Raji (cell line): ENCODE measurements around the gene RPTOR.

ENCODE experiments used
- POLR2A ChIP-seq: IDR thresholded peaks from 2 replicates; pipeline ENCODE4 v1.6.1; 2011; ENCODE audit warnings: low read depth, low read length, control low read depth; ENCODE audit not compliant: insufficient read depth

The RPTOR gene

DNA sequence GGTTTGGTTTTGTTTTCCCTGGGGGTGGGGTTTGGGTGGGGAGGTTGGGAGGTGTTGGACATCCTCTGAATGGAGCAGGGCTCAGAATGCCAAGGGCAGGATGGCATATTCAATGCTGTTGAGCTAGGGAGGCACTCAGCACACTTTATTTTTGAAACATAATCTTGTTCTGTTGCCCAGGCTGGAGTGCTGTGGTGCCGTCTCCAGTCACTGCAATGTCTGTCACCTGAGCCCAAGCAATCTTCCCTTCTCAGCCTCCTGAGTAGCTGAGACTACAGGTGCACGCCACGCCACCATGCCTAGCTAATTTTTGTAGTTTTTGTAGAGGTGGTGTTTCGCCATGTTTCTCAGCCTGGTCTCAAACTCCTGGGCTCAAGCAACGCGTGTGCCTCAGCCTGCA, 186.1 kb downstream of the RPTOR start:
- no peak for TF ChIP-seq POLR2A

DNA sequence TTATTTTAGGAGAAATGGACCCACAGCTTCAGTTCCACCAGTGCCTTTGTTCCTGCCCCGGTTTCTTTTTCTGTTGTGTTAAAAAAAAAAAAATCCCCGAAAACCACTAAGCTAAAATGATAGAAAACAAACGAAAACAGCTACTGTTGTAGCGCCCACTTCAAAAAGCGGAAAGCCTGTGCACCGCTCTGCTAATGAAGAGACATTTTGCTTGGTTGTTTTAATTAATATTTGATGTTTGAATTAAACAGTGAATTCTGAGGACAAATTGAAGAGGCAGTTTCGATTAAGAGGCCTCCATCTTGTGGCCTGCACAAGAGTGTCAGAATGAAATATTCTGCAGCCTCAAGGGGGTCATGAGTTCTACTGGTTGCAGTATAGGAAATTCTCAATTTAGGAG, 186.7 kb downstream of the RPTOR start:
- no peak for TF ChIP-seq POLR2A

DNA sequence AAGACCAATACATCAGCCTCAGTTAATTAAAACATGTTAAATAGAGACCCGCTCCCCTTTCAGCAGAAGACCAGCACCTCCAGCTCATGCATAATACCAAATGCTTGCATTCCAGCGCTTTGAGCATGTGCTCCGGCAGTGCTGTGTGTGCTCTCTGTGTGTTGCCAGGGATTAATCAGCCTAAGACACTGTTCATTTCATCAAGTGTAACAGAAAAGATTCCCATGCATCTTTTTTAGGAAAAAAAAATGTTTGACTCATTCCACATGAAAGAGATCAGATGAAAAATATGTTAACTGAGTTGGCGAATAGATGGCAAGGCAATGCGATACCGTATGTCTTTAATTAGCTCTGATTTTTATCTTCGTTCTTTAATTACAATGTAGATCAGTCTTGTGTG, 187.6 kb downstream of the RPTOR start:
- TF ChIP-seq POLR2A = no peak

DNA sequence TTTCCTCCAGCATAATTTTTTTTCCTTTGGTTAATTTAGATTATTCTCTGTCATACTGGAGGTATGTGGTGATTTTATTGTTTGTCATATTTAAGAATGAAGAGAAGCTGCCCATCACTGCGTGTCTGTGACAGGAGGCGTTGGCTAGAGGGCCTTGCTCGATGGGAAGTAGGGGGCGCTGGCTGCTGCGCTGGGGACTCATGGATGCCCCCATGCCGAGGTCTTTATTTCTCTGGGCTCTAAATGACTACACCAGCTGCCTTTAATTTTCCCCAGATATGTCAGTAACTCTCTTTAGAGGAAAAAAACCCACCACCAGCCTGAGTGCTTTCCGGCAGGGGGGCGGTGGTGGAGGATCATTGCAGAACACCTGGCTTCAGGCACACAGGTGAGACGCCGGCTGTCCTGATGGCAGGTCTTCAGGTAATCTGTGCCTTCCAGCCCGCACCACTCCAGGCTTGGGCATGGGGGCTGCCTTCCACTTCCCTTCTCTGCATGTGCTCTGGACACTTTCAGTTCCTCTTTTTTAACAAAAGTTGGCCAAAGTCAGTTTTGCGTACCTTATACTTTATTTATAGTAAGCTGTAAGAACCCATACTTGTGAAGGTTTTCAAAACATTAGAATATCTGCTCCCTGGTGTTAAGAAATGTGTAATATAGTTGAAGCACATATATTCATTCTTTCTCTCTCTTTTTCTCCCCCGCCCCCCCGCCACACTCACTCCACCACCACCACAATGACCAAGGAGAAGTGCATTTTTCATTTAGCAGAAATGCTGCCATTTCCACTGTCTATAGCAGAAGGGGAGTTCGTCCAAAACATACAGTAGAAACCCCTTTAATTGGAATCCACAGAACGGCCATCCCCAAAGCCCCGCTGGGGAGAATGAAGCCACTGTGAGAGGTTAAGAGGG, 192.7 kb downstream of the RPTOR start:
- no peak for TF ChIP-seq POLR2A

DNA sequence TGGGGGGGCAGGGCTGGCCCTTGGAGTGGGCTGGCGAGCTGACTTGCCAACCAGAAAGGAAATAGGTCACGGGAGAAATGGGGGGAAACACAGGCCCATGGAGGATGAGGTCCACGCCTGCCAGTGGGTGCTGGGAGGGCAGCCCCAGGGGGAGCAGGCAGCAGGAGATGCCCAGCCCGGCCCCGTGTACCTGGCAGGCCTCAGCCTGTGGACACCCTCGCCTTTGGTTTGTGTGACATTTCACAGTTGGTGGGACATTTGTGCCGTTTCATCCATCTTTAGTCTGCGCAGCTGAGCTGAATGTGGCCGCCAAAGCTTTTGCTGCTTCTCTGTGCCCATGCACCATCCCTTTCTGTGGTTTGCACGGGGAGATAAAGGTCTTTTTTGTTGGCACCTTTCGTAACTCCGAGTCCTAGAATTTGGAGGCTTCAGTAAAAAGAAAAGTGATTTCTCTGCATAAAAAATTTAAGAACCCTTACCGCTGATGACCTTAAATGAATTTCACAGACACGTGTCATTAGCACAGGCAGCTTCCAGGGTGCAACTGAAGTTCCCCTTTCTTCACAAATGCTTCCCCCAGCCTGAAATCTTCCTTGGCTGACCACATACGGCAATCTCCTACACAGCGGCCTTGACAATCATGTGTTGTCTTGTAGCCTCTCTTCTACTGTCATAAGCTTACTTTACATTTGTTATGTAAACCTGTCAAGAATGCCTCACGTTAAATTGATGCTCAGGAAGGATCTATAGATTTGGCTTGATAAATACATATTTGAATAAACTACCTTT, 193.6 kb downstream of the RPTOR start:
- TF ChIP-seq POLR2A = no peak

DNA sequence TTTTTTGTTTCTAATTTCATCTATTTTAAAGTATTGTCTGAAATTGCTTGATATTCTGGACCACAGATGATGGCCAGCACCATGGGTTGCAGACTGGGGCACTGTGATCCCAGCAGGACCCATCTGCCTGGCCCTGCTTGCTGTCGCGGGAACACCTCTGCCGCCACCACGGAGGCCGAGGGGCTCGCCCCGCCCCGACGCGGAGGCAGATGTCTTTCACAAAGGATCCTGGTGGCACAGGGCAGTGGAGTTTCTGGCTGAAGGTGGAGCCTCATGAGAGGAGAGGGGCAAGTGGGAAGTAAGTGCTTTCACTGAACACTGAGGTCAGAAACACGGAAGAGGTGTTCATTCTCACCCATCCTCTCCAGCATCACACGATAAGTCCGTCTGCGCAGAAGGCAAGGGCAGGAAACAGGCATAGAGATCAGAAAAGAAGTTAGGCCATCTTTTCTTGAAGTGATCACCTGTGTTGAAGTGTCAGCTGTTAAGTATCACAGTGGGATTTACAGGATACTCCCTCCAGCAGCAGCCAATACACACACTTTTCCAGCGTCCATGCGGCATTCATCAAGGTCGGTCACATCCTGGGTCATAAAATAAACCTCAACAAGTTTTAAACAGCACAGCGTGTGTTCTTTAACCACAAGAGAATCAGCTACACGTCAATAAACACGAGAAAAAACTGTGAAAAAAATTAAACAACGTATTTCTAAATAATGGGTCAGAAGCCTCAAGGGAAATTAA, 194.5 kb downstream of the RPTOR start:
- TF ChIP-seq POLR2A = no peak

DNA sequence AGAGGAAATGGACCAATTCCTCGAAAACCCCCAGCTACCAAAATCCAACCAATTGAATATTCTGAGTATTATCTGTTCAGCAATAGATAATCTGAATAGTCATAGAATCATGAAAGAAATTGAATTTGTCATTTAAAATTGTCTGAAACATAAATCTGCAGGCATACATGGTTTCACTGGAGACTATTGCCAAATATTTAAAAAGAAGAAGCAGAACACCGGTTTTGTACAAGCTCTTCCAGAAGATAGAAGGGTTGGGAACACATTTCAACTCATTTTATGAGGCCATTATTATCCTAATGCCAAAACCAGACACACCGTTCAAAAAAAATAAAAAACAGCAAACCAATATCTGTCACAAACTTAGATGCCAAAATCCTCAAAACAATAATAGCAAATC, 195.5 kb downstream of the RPTOR start:
- TF ChIP-seq POLR2A = no peak

DNA sequence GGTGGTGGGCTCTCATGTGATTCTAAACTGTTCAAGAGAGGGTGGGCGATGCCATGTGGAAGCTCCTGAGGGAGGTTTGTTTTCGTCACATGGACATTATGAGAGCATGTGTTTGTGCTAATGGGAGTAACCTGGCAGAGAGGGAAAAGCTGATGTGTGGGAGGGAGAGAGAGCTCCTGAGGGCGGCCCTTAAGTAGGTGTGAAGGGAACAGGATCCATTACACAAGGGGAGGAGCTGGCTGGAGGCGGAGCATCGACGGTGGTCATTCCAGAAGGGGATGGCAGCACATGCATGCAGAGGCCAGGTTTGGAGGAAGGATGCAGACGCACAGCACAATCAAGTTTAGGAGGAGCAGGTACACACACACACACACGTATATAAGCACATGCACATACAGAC, 197.5 kb downstream of the RPTOR start:
- TF ChIP-seq POLR2A = no peak

DNA sequence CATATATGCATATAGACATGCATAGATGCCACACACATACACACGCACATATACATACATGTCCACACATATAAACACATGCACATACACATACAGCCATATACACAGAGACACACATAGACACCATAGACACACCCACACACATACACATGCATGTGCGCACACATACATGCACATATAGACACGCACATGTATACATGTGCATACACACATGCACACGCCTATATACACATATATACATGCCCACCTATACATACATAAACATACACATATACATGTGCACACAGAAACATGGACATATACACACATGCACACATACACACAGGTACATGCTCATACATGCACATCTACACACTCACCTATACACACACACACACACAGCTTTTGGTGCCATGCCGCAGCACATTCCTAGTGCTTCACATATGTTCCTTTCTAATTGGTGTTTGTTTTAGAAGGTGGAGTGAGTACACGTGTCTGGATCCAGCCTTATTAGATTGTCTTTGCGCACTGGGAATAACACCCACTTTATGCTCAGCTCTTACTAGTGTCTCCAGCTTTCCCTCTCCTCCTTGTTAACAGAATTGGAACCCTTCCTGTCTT, 198.0 kb downstream of the RPTOR start:
- no peak for TF ChIP-seq POLR2A

DNA sequence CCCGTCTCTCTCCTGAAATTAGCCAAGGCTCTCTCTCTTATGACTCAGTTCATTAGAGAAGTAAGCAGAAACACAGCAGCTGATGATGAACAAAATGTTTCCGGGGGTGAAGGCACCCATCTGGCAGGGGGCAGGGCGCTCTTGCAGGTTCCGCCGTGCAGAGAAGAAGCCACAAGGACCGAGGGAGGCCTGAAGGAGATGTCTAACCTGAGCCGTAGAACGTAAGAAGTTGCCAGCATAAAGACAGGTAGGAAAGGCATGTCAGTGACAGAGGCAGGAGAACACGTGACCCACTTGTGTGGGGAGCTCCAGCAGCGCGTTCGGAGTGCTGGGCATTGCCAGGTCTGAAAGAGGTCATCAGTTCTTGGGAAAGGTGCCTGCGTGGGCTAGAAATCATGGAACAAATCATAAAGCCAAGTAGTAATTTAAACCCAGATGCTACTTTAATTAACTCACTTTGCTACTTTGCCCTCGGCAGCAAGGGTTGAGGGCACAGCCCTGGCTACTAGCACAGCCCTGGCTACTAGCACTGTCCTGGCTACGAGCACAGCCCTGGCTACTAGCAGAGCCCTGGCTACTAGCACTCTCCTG, 198.6 kb downstream of the RPTOR start:
- TF ChIP-seq POLR2A = no peak

DNA sequence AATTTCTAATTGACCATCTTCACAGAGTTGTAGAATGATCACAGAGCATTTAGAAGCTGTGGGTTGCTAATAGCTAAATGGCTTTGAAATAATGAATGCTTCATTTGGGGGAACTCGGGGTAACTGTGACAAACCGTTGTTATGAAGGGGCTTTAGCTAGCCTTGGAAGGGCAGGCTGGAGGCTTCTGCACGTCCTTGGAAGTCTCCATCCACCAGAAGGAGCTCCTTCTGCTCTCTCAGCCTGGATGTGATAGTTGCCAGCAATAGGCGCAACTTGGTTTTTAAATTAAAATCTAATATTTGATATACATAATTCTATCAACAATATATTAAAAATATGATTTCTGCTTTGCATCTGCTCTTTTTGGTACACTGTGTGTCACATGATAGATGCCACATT, 200.5 kb downstream of the RPTOR start:
- TF ChIP-seq POLR2A = no peak

DNA sequence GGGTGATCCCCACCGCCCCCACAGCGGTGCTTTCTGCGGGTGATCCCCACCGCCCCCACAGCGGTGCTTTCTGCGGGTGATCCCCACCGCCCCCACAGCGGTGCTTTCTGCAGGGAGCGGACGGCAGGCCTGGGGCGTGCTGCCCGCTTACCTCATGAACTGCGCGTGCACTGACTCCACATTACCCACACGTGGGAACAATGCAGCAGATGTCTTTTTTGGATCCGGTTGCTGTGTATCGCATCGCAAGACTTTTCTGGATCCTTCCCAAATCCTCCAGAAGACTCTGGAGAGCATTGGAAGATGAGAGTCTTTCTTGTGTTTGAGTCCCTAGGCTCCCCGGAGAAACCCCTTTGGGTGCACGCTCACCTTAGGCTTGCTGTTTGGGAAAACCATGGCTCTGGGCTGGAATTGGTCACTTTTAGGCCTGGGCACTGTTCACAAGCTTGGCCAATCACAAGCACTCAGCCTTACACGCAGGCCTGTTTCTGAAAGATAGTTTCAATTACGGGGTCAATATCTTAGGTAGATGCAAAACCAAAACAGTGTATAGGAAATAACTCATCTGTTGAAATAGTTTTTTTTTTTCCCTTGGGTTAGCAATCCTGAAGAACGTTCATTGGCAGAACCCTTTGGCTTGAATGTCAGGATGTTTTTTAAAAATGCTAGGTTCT, 201.8 kb downstream of the RPTOR start:
- TF ChIP-seq POLR2A = no peak

DNA sequence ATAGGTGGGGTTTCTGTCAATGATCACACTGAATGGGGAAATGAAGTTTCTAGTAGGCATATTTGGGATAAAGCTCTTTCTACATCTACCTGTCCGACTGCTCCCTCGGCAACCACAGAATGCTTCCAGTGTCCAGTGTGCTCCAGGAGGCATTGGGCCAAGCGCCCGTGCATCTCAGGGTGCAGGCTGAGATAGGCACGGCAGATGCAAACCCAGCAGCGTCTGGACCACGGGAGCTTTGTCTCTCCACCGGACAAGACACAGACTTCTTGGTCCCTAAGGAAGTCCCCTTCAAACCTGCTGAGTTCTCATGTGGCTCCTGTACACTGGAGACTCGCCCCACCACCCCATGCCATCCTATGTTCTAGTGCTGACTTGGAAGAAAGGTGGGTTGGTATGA, 202.8 kb downstream of the RPTOR start:
- TF ChIP-seq POLR2A = no peak

DNA sequence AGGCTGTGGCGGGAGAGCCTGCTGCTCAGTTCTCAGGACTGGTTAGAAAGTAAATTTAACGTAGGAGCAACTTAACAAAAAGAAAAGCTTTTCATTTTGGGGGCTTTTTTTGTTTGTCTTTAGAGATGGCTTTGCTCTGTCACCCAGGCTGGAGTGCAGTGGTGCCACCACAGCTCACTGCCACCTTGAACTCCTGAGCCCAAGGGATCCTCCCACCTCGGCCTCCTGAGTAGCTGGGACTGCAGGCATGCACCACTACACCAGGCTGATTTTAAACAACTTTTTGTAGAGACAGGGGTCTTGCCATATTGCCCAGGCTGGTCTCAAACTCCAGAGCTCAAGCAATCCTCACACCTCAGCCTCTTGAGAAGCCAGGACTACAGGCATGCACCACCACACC, 205.0 kb downstream of the RPTOR start:
- no peak for TF ChIP-seq POLR2A

DNA sequence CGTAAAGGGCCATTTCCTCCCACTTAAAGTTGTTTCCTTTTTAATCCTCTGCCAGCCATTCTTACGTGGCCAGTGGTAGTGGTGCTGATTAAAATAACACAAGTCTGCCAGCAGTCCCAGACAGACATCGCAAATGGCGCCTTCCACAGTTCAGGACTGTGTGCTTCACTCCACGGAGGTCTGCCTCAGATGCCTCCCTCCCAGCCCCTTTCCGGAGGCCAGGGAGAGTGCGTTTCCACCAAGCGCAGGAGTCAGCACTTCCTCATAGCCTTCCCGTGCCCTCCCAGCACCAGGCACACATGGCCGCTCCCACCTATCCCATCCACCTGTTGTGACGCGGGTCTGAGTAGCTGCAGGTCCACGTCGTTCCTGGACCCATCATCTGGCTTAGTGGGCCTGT, 205.6 kb downstream of the RPTOR start:
- TF ChIP-seq POLR2A = no peak
